MG63 (cell line): ENCODE data around the gene SRF. TPM values are rescaled to one million over a fixed set of nuclear protein-coding genes. Genes with fewer than 3 reads are reported as not detected.

Experiments used
- DNase-seq: peaks from one replicate; pipeline ENCODE4 v3.0.0-alpha.2; 2020
- H3K27me3 ChIP-seq: fragments of 250-450 bp; sonication (Bioruptor Pico); 2 replicates; pipeline ENCODE4 v1.5.1; 2020; ENCODE audit warnings: mild to moderate bottlenecking, moderate library complexity
- H3K36me3 ChIP-seq: fragments of 250-450 bp; sonication (Bioruptor Pico); 2 replicates; pipeline ENCODE4 v1.5.1; 2020; ENCODE audit warnings: mild to moderate bottlenecking, moderate library complexity
- H3K4me3 ChIP-seq: fragments of 250-450 bp; sonication (Bioruptor Pico); 2 replicates; pipeline ENCODE4 v1.5.1; 2020; ENCODE audit warnings: mild to moderate bottlenecking, moderate library complexity
- H3K9me3 ChIP-seq: fragments of 250-450 bp; sonication (Bioruptor Pico); 2 replicates; pipeline ENCODE4 v1.5.1; 2020; ENCODE audit warnings: mild to moderate bottlenecking, moderate library complexity
- total RNA-seq: library from RNA; depleted of rRNA; stranded (reverse); fragments of >200 nt; shearing (Covaris generic); gene quantifications from 2 replicates; pipeline ENCODE4 v1.2.3, GENCODE V29; 2014; ENCODE audit warnings: low replicate concordance

The SRF gene
- total RNA-seq, 1 experiment from 2014 or later = 20.9 TPM

GRCh38 chr6:43189776-43190304 lies 18.8 kb downstream of the SRF start:
- no peak for DNase-seq
- no peaks in the 10 kb centered on the region; the same call in 1 of the 2 replicates for H3K36me3 ChIP-seq
- H3K27me3 ChIP-seq = no peaks in the 10 kb centered on the region
- no peaks in the 10 kb centered on the region for H3K9me3 ChIP-seq
- no peak overlapping the region for H3K4me3 ChIP-seq

DNA sequence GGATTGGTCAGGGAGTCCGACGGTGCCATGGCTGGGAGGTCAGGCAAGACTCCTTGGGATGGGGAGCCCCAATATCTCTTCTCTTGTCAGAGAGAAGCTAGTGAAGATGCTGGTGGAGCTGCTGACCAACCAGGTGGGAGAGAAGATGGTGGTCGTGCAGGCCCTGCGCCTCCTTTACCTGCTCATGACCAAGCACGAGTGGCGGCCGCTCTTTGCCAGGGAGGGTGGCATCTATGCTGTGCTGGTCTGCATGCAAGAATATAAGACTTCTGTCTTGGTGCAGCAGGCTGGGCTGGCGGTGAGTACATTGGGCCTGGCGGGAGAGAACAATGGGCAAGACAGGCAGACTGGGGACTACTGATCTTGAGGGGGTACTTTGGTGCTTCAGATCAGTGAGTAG lies 21.8 kb downstream of the SRF start:
- no peaks in the 10 kb centered on the region for H3K9me3 ChIP-seq
- no peak overlapping the region for H3K4me3 ChIP-seq
- no peaks in the 10 kb centered on the region for H3K27me3 ChIP-seq
- DNase-seq = no peak
- H3K36me3 ChIP-seq = no peaks in the 10 kb centered on the region

- no peak overlapping the region for H3K4me3 ChIP-seq
- H3K27me3 ChIP-seq = no peaks in the 10 kb centered on the region
- no peaks in the 10 kb centered on the region for H3K9me3 ChIP-seq
- no peak for DNase-seq
- H3K36me3 ChIP-seq = no peaks in the 10 kb centered on the region
Measured at GRCh38 chr6:43193929-43194328, 22.9 kb downstream of the SRF start.

DNA sequence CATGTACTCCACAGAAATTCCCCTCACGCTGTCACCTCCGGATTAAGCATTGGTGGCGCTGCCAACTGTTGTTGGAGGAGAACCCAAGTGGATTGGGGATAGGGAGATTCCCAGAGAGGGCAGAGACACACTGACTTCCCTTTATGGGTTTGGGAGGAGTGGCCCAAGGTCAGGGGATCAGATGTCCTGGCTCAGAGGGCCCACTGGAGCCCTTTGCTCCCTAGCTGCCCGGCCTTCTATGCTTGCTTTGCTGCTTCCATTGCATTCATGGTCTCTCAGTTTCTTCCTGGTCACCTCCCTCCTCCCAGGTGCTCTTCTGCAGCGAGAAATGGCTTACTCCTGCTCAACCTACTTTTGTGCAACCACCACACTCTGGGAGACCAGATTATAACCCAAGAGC lies 25.3 kb downstream of the SRF start:
- H3K27me3 ChIP-seq = no peaks in the 10 kb centered on the region
- no peaks in the 10 kb centered on the region for H3K9me3 ChIP-seq
- no peaks in the 10 kb centered on the region for H3K36me3 ChIP-seq
- H3K4me3 ChIP-seq = no peak overlapping the region
- no peak for DNase-seq

DNA sequence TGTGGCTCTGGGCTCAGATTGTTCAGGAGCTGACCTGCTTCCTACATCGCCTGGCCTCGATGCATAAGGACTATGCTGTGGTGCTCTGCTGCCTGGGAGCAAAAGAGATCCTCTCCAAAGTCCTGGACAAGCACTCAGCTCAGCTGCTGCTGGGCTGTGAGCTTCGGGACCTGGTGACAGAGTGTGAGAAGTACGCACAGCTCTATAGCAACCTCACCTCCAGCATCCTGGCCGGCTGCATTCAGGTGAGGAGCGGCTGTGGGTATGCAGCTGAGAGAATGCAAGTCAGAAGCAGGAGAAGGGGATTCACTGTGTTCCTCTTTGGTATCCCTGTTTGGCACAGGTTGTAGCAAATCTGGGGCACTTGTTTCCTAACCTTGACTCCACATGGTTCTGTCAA lies 28.8 kb downstream of the SRF start:
- Histone ChIP-seq H3K36me3 (no peaks in the 10 kb centered on the region), H3K9me3 (no peaks in the 10 kb centered on the region), H3K27me3 (no peaks in the 10 kb centered on the region), H3K4me3 (no peak overlapping the region)
- DNase-seq = no peak

DNA sequence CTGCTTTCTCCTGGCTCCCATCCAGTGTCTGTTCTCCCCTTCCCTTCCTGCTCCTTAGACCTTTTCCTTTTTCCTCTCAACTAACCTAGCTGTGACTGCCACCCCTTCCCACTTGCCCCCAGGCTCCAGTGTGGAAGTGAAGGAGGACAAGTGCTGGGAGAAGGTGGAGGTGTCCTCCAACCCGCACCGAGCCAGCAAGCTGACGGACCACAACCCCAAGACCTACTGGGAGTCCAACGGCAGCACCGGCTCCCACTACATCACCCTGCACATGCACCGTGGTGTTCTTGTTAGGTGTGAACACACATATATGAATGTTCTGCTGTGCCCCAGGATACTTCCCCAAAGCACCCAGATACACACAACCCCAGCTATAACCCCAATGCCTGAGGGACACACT lies 29.5 kb downstream of the SRF start:
- Histone ChIP-seq H3K36me3 (no peaks in the 10 kb centered on the region), H3K27me3 (no peaks in the 10 kb centered on the region), H3K4me3 (no peak overlapping the region), H3K9me3 (no peaks in the 10 kb centered on the region)
- no peak for DNase-seq

GRCh38 chr6:43202451-43202850 lies 31.4 kb downstream of the SRF start:
- H3K27me3 ChIP-seq = no peaks in the 10 kb centered on the region
- DNase-seq = no peak
- no peaks in the 10 kb centered on the region for H3K36me3 ChIP-seq

GRCh38 chr6:43203029-43203717 lies 32.1 kb downstream of the SRF start:
- DNase-seq = no peak
- Histone ChIP-seq H3K4me3 (no peak overlapping the region), H3K36me3 (no peaks in the 10 kb centered on the region), H3K9me3 (no peaks in the 10 kb centered on the region), H3K27me3 (no peaks in the 10 kb centered on the region)

More at GRCh38 chr6:43202451-43202850, 31.4 kb downstream of the SRF start:
- Histone ChIP-seq H3K9me3 (no peaks in the 10 kb centered on the region), H3K4me3 (no peak overlapping the region)

DNA sequence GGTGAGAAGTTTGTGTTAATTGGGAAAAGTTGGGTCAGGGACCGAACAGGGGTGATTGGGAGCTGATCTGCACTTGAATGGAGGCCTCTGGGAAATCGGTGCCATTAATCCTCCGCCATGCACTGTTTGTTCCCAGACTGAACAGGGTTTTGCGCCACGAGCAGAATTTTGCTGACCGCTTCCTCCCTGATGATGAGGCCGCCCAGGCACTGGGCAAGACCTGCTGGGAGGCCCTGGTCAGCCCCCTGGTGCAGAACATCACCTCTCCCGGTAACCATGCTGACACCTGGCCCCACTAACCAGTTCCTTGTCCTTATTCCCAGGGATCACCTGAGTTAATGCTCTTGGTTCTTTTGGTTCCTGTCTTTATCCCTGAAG lies 32.6 kb downstream of the SRF start:
- no peaks in the 10 kb centered on the region for H3K27me3 ChIP-seq
- no peaks in the 10 kb centered on the region for H3K36me3 ChIP-seq
- no peak for DNase-seq
- H3K4me3 ChIP-seq = no peak overlapping the region
- no peaks in the 10 kb centered on the region for H3K9me3 ChIP-seq

DNA sequence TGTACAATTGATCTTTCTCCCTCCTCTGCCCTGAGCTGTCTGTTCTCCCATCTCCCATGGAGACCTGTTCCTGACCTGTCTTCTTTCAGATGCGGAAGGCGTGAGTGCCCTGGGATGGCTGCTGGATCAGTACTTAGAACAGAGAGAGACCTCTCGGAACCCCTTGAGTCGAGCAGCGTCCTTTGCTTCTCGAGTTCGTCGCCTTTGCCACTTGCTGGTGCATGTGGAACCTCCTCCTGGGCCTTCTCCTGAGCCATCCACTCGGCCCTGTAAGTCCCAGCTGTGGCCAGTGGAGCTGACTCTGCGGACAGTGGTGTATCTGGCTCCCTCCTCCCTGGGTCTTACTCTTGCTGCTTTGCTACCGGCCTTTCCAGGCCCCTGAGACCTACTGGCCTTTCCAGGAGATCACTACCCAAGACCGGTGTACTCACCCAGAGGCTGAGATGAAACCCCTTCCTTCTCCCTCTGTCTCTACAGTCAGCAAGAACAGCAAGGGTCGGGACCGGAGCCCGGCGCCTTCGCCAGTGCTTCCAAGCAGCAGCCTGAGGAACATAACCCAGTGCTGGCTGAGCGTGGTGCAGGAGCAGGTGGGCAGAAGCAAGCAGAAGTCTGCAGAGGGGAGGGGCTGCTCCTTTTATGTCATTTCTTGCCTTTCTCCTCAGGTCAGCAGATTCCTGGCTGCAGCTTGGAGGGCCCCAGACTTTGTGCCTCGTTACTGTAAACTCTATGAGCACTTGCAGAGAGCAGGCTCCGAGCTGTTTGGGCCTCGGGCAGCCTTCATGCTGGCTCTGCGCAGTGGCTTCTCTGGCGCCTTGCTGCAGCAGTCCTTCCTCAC lies 33.4 kb downstream of the SRF start:
- Histone ChIP-seq H3K9me3 (no peaks in the 10 kb centered on the region), H3K27me3 (no peaks in the 10 kb centered on the region), H3K36me3 (no peaks in the 10 kb centered on the region), H3K4me3 (no peak overlapping the region)
- no peak for DNase-seq

DNA sequence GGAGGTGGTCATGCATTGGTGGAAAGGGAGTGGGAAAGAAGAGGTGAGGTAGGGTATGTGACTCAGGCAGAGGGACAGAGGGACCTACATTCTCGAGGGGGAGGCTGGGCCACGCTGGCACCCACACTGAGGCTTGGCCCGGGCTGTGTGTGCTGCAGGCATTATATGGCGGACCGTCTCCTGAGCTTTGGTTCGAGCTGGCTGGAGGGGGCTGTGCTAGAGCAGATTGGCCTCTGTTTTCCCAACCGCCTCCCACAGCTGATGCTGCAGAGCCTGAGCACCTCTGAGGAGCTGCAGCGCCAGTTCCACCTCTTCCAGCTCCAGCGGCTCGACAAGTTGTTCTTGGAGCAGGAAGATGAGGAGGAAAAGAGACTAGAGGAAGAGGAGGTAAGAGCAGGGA lies 34.8 kb downstream of the SRF start:
- Histone ChIP-seq H3K4me3 (no peak overlapping the region), H3K9me3 (no peaks in the 10 kb centered on the region), H3K36me3 (no peaks in the 10 kb centered on the region), H3K27me3 (no peaks in the 10 kb centered on the region)
- DNase-seq = no peak

GRCh38 chr6:43207286-43207685 lies 36.2 kb downstream of the SRF start:
- no peak overlapping the region for H3K4me3 ChIP-seq
- H3K27me3 ChIP-seq = no peaks in the 10 kb centered on the region
- no peaks in the 10 kb centered on the region for H3K36me3 ChIP-seq
- no peaks in the 10 kb centered on the region for H3K9me3 ChIP-seq
- no peak for DNase-seq

DNA sequence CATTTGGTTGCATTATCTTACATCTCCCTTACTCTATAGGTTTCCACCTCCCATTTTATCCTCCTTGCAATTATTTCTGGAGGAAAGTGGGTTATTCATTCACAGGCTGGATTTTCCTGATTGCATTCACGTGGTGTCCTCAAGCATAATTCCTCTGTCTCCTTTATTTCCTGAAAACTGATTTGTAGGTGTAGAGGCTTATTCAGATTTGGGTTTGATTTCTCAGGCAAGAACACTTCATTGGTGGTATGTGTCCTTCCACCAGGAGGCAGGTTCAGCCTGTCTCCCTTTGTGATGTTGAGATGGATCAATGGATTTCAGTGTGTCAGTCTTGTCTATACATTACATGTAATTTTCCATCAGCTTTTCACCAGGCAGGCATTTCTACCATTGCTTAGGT lies 40.9 kb downstream of the SRF start:
- DNase-seq = no peak
- H3K36me3 ChIP-seq = no peaks in the 10 kb centered on the region
- no peaks in the 10 kb centered on the region for H3K27me3 ChIP-seq
- H3K4me3 ChIP-seq = no peak overlapping the region
- H3K9me3 ChIP-seq = no peaks in the 10 kb centered on the region

- H3K36me3 ChIP-seq = no peaks in the 10 kb centered on the region
- DNase-seq = no peak
- H3K9me3 ChIP-seq = no peaks in the 10 kb centered on the region
- H3K4me3 ChIP-seq = no peak overlapping the region
- H3K27me3 ChIP-seq = no peaks in the 10 kb centered on the region
Measured at GRCh38 chr6:43213431-43213830, 42.4 kb downstream of the SRF start.

- Histone ChIP-seq H3K9me3 (no peaks in the 10 kb centered on the region), H3K27me3 (no peaks in the 10 kb centered on the region), H3K36me3 (no peaks in the 10 kb centered on the region), H3K4me3 (no peak overlapping the region)
- no peak for DNase-seq
Measured at GRCh38 chr6:43215066-43215465, 44.0 kb downstream of the SRF start.

DNA sequence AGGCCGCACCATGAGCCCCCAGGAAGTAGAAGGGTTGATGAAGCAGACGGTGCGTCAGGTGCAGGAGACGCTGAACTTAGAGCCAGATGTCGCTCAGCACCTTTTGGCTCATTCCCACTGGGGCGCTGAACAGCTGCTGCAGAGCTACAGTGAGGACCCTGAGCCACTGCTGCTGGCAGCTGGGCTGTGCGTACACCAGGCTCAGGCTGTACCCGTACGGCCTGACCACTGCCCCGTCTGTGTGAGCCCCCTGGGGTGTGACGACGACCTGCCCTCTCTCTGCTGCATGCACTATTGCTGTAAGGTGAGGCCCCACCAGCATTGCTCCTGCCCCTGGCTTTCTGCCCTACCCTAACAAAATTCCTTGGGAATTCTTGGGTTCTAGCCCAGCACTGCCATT lies 45.1 kb downstream of the SRF start:
- Histone ChIP-seq H3K36me3 (no peaks in the 10 kb centered on the region), H3K27me3 (no peaks in the 10 kb centered on the region), H3K4me3 (no peak overlapping the region), H3K9me3 (no peaks in the 10 kb centered on the region)
- no peak for DNase-seq

GRCh38 chr6:43217351-43217750 lies 46.3 kb downstream of the SRF start:
- H3K9me3 ChIP-seq = no peaks in the 10 kb centered on the region
- no peaks in the 10 kb centered on the region for H3K27me3 ChIP-seq
- no peaks in the 10 kb centered on the region; the same call in 1 of the 2 replicates for H3K36me3 ChIP-seq
- no peak overlapping the region for H3K4me3 ChIP-seq
- no peak for DNase-seq

- H3K4me3 ChIP-seq = no peak overlapping the region
- no peaks in the 10 kb centered on the region for H3K27me3 ChIP-seq
- H3K9me3 ChIP-seq = no peaks in the 10 kb centered on the region
- DNase-seq = no peak
- H3K36me3 ChIP-seq = no peaks in the 10 kb centered on the region; the same call in 1 of the 2 replicates
Measured at GRCh38 chr6:43219119-43219518, 48.0 kb downstream of the SRF start.
